Measurements from ENCODE around the gene EIF4A3. TPM values are rescaled to one million over a fixed set of nuclear protein-coding genes. Genes with fewer than 3 reads are reported as not detected.
A peak's percentile ranks its signal among the peaks of the same experiment; 100 is the strongest.

The EIF4A3 gene
- polyA plus RNA-seq, 1 of the 3 experiments (the other 2 are of a cell fraction) = 335 TPM

- H2AFZ ChIP-seq (ENCODE audit: low read depth) = no peak overlapping the region
- H3K9me3 ChIP-seq = no peaks in the 10 kb centered on the region
- no peaks in the 10 kb centered on the region for H3F3A ChIP-seq (replicated peaks; ENCODE audit: insufficient read depth)
- H3K4me2 ChIP-seq = no peak overlapping the region
- H3K9ac ChIP-seq = no peak overlapping the region
- no peaks in the 10 kb centered on the region for H3K9me2 ChIP-seq
- peak; percentile 91 for DNase-seq
- peaks cover 0 to 16% of the 10 kb centered on the region in 2 experiments; a peak in 2 of 4 replicates for H3K4me1 ChIP-seq (ENCODE audit: control insufficient read depth in 1 of 2, insufficient read depth in 2 of 2, low read depth in 1 of 2, low read length in 1 of 2)
- ChIA-PET POLR2A (interaction anchor here (0.6 kb wide), 3 partner anchors 62 to 258 kb away, joined by 3 read pairs; no protein-coding TSS in a partner anchor), CTCF (interaction anchor here (7.8 kb wide), 1 partner anchor 14 kb away, joined by 86 read pairs; no protein-coding TSS in a partner anchor)
- 70% methylated on average over 12 of the region's 12 CpGs for WGBS (ENCODE audit: low lambda C conversion rate)
- peak overlapping the region in 1 of 2 experiments; percentile 60; a peak in 2 of 4 replicates for H3K27ac ChIP-seq (ENCODE audit: low read depth in 2 of 2, low read length in 1 of 2)
- no peaks in the 10 kb centered on the region for H3K36me3 ChIP-seq (replicated peaks in 1 of 2; ENCODE audit: control insufficient read depth in 1 of 2, insufficient read depth in 2 of 2, low read length in 1 of 2)
- no peak overlapping the region for H3K4me3 ChIP-seq (ENCODE audit: low read depth in 2 of 2, low read length in 1 of 2)
- H3K79me2 ChIP-seq (ENCODE audit: insufficient read depth) = peaks cover under 1% of the 10 kb centered on the region; the same call in 1 of the 2 replicates
- H4K20me1 ChIP-seq (ENCODE audit: insufficient read depth) = no peaks in the 10 kb centered on the region
- no peaks in the 10 kb centered on the region for H3K27me3 ChIP-seq (ENCODE audit: insufficient read depth)
- TF ChIP-seq EZH2phosphoT487 (IDR thresholded peaks at IDR 0.05; ENCODE audit: borderline replicate concordance, low read depth) = no peak
- TF ChIP-seq CHD2 (IDR thresholded peaks at IDR 0.05; ENCODE audit: low read length, partially characterized antibody) = peak; percentile 49
- no peak for TF ChIP-seq ZBTB33 (IDR thresholded peaks at IDR 0.05; ENCODE audit: borderline replicate concordance, low read depth)
- TF ChIP-seq FOXJ3 (CRISPR knock-in tag; IDR thresholded peaks at IDR 0.05) = 0 out of 2 replicates have a peak, but pooled peaks have one; percentile 46
- TF ChIP-seq FOXM1 (IDR thresholded peaks at IDR 0.05; ENCODE audit: low read depth) = no peak
- TF ChIP-seq EP300 (IDR thresholded peaks at IDR 0.05; ENCODE audit: borderline replicate concordance in 1 of 2, low read depth in 1 of 2, low read length in 1 of 2) = peak in 1 of 2 experiments; percentile 49; a peak in 1 of 4 replicates
- peak; percentile 63; the same call in 1 of the 2 replicates for TF ChIP-seq MXI1 (IDR thresholded peaks at IDR 0.05; ENCODE audit: low read depth, low read length)
- TF ChIP-seq ELF1 (IDR thresholded peaks at IDR 0.05) = no peak
Measured at GRCh38 chr17:80096561-80097021, 50.3 kb downstream of the EIF4A3 start.

DNA sequence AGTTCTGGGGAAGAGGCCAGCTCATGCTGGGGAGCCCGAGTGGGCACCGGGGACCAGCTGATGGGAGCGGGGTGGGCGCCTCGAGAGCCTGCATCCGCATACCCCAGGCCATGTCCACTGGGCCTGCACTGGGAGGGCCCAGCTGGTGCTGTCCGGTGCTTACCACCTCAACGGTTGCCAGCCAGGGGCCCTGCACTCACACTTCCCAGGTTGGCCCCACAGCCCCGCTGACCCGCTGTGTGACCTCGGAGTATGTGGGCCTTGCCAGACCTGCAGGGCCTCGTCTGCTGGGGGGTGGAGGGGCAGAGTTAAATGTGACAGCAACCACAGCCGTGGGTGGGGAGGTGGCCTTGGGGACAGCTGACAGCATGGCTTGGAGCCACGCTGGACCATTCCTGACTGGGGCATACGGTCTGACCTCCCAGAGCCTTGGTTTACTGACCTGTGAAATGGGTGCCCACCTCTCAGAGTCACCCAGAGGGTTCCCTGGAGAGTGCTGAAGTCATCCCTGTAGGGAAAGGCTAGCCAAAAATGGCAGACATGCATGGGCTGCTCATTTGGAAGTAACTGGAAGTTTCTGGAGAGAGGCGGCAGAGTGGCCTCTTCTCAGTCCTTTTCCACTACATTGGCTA, 51.0 kb downstream of the EIF4A3 start:
- POLR2A ChIA-PET = interaction anchor here (0.6 kb wide), 1 partner anchor 257 kb away, joined by 3 read pairs; no protein-coding TSS in a partner anchor
- no peaks in the 10 kb centered on the region for H3F3A ChIP-seq (replicated peaks; ENCODE audit: insufficient read depth)
- H3K4me3 ChIP-seq (ENCODE audit: low read depth in 2 of 2, low read length in 1 of 2) = no peak overlapping the region
- no peaks in the 10 kb centered on the region for H3K9me3 ChIP-seq
- TF ChIP-seq PBX3 (IDR thresholded peaks at IDR 0.05) = no peak
- TF ChIP-seq, protein P1, sequence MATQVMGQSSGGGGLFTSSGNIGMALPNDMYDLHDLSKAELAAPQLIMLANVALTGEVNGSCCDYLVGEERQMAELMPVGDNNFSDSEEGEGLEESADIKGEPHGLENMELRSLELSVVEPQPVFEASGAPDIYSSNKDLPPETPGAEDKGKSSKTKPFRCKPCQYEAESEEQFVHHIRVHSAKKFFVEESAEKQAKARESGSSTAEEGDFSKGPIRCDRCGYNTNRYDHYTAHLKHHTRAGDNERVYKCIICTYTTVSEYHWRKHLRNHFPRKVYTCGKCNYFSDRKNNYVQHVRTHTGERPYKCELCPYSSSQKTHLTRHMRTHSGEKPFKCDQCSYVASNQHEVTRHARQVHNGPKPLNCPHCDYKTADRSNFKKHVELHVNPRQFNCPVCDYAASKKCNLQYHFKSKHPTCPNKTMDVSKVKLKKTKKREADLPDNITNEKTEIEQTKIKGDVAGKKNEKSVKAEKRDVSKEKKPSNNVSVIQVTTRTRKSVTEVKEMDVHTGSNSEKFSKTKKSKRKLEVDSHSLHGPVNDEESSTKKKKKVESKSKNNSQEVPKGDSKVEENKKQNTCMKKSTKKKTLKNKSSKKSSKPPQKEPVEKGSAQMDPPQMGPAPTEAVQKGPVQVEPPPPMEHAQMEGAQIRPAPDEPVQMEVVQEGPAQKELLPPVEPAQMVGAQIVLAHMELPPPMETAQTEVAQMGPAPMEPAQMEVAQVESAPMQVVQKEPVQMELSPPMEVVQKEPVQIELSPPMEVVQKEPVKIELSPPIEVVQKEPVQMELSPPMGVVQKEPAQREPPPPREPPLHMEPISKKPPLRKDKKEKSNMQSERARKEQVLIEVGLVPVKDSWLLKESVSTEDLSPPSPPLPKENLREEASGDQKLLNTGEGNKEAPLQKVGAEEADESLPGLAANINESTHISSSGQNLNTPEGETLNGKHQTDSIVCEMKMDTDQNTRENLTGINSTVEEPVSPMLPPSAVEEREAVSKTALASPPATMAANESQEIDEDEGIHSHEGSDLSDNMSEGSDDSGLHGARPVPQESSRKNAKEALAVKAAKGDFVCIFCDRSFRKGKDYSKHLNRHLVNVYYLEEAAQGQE (IDR thresholded peaks at IDR 0.05; ENCODE audit: low read depth, low read length) = 0 out of 2 replicates have a peak, but pooled peaks have one; percentile 23
- 64% methylated on average over 6 of the region's 16 CpGs for WGBS (ENCODE audit: low lambda C conversion rate)
- no peak overlapping the region for H2AFZ ChIP-seq (ENCODE audit: low read depth)
- CTCF ChIA-PET = interaction anchor here (1.0 to 7.8 kb wide), 3 partner anchors 11 to 87 kb away, joined by 3 to 86 read pairs (median 4); no protein-coding TSS in a partner anchor
- no peak for DNase-seq
- H3K4me1 ChIP-seq (ENCODE audit: control insufficient read depth in 1 of 2, insufficient read depth in 2 of 2, low read depth in 1 of 2, low read length in 1 of 2) = peaks cover 0 to 16% of the 10 kb centered on the region in 2 experiments; a peak in 2 of 4 replicates
- peak overlapping the region in 1 of 2 experiments; percentile 60; a peak in 1 of 4 replicates for H3K27ac ChIP-seq (ENCODE audit: low read depth in 2 of 2, low read length in 1 of 2)
- H3K36me3 ChIP-seq (replicated peaks in 1 of 2; ENCODE audit: control insufficient read depth in 1 of 2, insufficient read depth in 2 of 2, low read length in 1 of 2) = no peaks in the 10 kb centered on the region
- H3K79me2 ChIP-seq (ENCODE audit: insufficient read depth) = no peaks in the 10 kb centered on the region
- H4K20me1 ChIP-seq (ENCODE audit: insufficient read depth) = no peaks in the 10 kb centered on the region
- no peak overlapping the region for H3K4me2 ChIP-seq
- no peaks in the 10 kb centered on the region for H3K9me2 ChIP-seq
- no peaks in the 10 kb centered on the region for H3K27me3 ChIP-seq (ENCODE audit: insufficient read depth)
- no peak overlapping the region for H3K9ac ChIP-seq
